ENCODE results near the gene VAMP2.

- TF ChIP-seq CTCF (conservative IDR thresholded peaks at IDR 0.05; ENCODE audit: low read depth, low read length): no peak
- no peak for TF ChIP-seq POLR2A (IDR thresholded peaks at IDR 0.05; ENCODE audit: low read depth, low read length)
- no peak for TF ChIP-seq RCOR1 (IDR thresholded peaks at IDR 0.05; ENCODE audit: insufficient replicate concordance, low read length)
- TF ChIP-seq SMC3 (IDR thresholded peaks at IDR 0.05; ENCODE audit: low read depth, low read length): no peak
- TF ChIP-seq, protein P1, sequence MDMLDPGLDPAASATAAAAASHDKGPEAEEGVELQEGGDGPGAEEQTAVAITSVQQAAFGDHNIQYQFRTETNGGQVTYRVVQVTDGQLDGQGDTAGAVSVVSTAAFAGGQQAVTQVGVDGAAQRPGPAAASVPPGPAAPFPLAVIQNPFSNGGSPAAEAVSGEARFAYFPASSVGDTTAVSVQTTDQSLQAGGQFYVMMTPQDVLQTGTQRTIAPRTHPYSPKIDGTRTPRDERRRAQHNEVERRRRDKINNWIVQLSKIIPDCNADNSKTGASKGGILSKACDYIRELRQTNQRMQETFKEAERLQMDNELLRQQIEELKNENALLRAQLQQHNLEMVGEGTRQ (IDR thresholded peaks at IDR 0.05; ENCODE audit: low read depth, low read length): no peak
- no peak for TF ChIP-seq MAZ (IDR thresholded peaks at IDR 0.05; ENCODE audit: borderline replicate concordance, low read depth, low read length)
- TF ChIP-seq, protein P2, sequence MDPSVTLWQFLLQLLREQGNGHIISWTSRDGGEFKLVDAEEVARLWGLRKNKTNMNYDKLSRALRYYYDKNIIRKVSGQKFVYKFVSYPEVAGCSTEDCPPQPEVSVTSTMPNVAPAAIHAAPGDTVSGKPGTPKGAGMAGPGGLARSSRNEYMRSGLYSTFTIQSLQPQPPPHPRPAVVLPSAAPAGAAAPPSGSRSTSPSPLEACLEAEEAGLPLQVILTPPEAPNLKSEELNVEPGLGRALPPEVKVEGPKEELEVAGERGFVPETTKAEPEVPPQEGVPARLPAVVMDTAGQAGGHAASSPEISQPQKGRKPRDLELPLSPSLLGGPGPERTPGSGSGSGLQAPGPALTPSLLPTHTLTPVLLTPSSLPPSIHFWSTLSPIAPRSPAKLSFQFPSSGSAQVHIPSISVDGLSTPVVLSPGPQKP (IDR thresholded peaks at IDR 0.05; ENCODE audit: borderline replicate concordance, low read depth, low read length): no peak
- no peak for TF ChIP-seq RFX5 (IDR thresholded peaks at IDR 0.05; ENCODE audit: low read depth, low read length)
- TF ChIP-seq NFE2L2 (IDR thresholded peaks at IDR 0.05; ENCODE audit: low read depth, low read length): no peak
- TF ChIP-seq MAFK (IDR thresholded peaks at IDR 0.05; ENCODE audit: low read depth, low read length): no peak
- TF ChIP-seq CEBPB (IDR thresholded peaks at IDR 0.05; ENCODE audit: low read depth, low read length): no peak
- TF ChIP-seq BHLHE40 (IDR thresholded peaks at IDR 0.05; ENCODE audit: low read depth, low read length): no peak
Measured at GRCh38 chr17:8161289-8162232, 1.2 kb downstream of the VAMP2 start.
